ENCODE data around the gene DISC1. TPM values are rescaled to one million over a fixed set of nuclear protein-coding genes. Genes with fewer than 3 reads are reported as not detected.

DISC1 gene
- total and polyA plus RNA-seq, 2 experiments from 2014 or later = 2.1 to 6.5 TPM

- Histone ChIP-seq H3F3A (replicated peaks; ENCODE audit: low read depth) (no peaks in the 10 kb centered on the region), H3K4me1 (ENCODE audit: insufficient read depth) (no peaks in the 10 kb centered on the region), H4K20me1 (replicated peaks; ENCODE audit: insufficient read depth) (no peaks in the 10 kb centered on the region; the same call in 1 of the 2 replicates), H3K27me3 (ENCODE audit: insufficient read depth) (no peaks in the 10 kb centered on the region), H3K4me3 (no peak overlapping the region), H3K36me3 (ENCODE audit: insufficient read depth) (no peaks in the 10 kb centered on the region), H3K9me2 (ENCODE audit: insufficient read depth) (peaks cover 1% of the 10 kb centered on the region; the same call in 1 of the 2 replicates), H3K27ac (ENCODE audit: low read depth) (no peak overlapping the region), H2AFZ (no peak overlapping the region), H3K4me2 (no peak overlapping the region), H3K79me2 (replicated peaks; ENCODE audit: insufficient read depth) (no peaks in the 10 kb centered on the region)
- Mint-ChIP-seq H3K27me3 (ENCODE audit: insufficient read depth, low read depth, poor library complexity) (no peaks in the 10 kb centered on the region), H3K36me3 (ENCODE audit: low read depth) (no peaks in the 10 kb centered on the region; the same call in 2 of the 3 replicates), H3K4me1 (peaks cover 17% of the 10 kb centered on the region), H3K9me3 (no peaks in the 10 kb centered on the region), H3K4me3 (no peak overlapping the region), H3K27ac (no peak overlapping the region)
- ATAC-seq (no peak), DNase-seq (ENCODE audit: low spot score) (no peak)
- TF ChIP-seq ZNF331 (CRISPR knock-in tag; IDR thresholded peaks at IDR 0.05; ENCODE audit: low read depth) = no peak
- TF ChIP-seq NANOG (IDR thresholded peaks at IDR 0.05; ENCODE audit: borderline replicate concordance) = no peak
- TF ChIP-seq ZNF114 (CRISPR knock-in tag; IDR thresholded peaks at IDR 0.05) = no peak
- no peak for TF ChIP-seq EZH2phosphoT487 (IDR thresholded peaks at IDR 0.05; ENCODE audit: unreplicated experiment)
- no peak for TF ChIP-seq JUNB (IDR thresholded peaks at IDR 0.05; ENCODE audit: unreplicated experiment)
- TF ChIP-seq CREB1 (CRISPR knock-in tag; IDR thresholded peaks at IDR 0.05; ENCODE audit: low read depth) = no peak
- TF ChIP-seq, protein P1, sequence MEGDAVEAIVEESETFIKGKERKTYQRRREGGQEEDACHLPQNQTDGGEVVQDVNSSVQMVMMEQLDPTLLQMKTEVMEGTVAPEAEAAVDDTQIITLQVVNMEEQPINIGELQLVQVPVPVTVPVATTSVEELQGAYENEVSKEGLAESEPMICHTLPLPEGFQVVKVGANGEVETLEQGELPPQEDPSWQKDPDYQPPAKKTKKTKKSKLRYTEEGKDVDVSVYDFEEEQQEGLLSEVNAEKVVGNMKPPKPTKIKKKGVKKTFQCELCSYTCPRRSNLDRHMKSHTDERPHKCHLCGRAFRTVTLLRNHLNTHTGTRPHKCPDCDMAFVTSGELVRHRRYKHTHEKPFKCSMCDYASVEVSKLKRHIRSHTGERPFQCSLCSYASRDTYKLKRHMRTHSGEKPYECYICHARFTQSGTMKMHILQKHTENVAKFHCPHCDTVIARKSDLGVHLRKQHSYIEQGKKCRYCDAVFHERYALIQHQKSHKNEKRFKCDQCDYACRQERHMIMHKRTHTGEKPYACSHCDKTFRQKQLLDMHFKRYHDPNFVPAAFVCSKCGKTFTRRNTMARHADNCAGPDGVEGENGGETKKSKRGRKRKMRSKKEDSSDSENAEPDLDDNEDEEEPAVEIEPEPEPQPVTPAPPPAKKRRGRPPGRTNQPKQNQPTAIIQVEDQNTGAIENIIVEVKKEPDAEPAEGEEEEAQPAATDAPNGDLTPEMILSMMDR (conservative IDR thresholded peaks at IDR 0.05; ENCODE audit: low read depth in 2 of 2) = no peak
- TF ChIP-seq, protein P2, sequence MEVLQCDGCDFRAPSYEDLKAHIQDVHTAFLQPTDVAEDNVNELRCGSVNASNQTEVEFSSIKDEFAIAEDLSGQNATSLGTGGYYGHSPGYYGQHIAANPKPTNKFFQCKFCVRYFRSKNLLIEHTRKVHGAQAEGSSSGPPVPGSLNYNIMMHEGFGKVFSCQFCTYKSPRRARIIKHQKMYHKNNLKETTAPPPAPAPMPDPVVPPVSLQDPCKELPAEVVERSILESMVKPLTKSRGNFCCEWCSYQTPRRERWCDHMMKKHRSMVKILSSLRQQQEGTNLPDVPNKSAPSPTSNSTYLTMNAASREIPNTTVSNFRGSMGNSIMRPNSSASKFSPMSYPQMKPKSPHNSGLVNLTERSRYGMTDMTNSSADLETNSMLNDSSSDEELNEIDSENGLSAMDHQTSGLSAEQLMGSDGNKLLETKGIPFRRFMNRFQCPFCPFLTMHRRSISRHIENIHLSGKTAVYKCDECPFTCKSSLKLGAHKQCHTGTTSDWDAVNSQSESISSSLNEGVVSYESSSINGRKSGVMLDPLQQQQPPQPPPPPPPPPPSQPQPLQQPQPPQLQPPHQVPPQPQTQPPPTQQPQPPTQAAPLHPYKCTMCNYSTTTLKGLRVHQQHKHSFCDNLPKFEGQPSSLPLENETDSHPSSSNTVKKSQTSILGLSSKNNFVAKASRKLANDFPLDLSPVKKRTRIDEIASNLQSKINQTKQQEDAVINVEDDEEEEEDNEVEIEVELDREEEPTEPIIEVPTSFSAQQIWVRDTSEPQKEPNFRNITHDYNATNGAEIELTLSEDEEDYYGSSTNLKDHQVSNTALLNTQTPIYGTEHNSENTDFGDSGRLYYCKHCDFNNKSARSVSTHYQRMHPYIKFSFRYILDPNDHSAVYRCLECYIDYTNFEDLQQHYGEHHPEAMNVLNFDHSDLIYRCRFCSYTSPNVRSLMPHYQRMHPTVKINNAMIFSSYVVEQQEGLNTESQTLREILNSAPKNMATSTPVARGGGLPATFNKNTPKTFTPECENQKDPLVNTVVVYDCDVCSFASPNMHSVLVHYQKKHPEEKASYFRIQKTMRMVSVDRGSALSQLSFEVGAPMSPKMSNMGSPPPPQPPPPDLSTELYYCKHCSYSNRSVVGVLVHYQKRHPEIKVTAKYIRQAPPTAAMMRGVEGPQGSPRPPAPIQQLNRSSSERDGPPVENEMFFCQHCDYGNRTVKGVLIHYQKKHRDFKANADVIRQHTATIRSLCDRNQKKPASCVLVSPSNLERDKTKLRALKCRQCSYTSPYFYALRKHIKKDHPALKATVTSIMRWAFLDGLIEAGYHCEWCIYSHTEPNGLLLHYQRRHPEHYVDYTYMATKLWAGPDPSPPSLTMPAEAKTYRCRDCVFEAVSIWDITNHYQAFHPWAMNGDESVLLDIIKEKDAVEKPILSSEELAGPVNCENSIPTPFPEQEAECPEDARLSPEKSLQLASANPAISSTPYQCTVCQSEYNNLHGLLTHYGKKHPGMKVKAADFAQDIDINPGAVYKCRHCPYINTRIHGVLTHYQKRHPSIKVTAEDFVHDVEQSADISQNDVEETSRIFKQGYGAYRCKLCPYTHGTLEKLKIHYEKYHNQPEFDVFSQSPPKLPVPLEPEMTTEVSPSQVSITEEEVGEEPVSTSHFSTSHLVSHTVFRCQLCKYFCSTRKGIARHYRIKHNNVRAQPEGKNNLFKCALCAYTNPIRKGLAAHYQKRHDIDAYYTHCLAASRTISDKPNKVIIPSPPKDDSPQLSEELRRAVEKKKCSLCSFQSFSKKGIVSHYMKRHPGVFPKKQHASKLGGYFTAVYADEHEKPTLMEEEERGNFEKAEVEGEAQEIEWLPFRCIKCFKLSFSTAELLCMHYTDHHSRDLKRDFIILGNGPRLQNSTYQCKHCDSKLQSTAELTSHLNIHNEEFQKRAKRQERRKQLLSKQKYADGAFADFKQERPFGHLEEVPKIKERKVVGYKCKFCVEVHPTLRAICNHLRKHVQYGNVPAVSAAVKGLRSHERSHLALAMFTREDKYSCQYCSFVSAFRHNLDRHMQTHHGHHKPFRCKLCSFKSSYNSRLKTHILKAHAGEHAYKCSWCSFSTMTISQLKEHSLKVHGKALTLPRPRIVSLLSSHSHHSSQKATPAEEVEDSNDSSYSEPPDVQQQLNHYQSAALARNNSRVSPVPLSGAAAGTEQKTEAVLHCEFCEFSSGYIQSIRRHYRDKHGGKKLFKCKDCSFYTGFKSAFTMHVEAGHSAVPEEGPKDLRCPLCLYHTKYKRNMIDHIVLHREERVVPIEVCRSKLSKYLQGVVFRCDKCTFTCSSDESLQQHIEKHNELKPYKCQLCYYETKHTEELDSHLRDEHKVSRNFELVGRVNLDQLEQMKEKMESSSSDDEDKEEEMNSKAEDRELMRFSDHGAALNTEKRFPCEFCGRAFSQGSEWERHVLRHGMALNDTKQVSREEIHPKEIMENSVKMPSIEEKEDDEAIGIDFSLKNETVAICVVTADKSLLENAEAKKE (CRISPR knock-in tag; IDR thresholded peaks at IDR 0.05) = no peak
- no peak for TF ChIP-seq REST (IDR thresholded peaks at IDR 0.05; ENCODE audit: unreplicated experiment)
- no peak for TF ChIP-seq POLR2AphosphoS5 (IDR thresholded peaks at IDR 0.05; ENCODE audit: low read depth)
- TF ChIP-seq EZH2 (IDR thresholded peaks at IDR 0.05; ENCODE audit: low read depth, unreplicated experiment) = no peak
- no peak for TF ChIP-seq STAT1 (IDR thresholded peaks at IDR 0.05; ENCODE audit: unreplicated experiment)
- TF ChIP-seq, protein P3, sequence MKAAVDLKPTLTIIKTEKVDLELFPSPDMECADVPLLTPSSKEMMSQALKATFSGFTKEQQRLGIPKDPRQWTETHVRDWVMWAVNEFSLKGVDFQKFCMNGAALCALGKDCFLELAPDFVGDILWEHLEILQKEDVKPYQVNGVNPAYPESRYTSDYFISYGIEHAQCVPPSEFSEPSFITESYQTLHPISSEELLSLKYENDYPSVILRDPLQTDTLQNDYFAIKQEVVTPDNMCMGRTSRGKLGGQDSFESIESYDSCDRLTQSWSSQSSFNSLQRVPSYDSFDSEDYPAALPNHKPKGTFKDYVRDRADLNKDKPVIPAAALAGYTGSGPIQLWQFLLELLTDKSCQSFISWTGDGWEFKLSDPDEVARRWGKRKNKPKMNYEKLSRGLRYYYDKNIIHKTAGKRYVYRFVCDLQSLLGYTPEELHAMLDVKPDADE (IDR thresholded peaks at IDR 0.05) = no peak
Observed at GRCh38 chr1:231694075-231694431, 67.5 kb downstream of the DISC1 start.
